ENCODE data around the gene FAM221B. TPM values are rescaled to one million over a fixed set of nuclear protein-coding genes. Genes with fewer than 3 reads are reported as not detected.

FAM221B gene
- polyA plus RNA-seq, 1 experiment: not detected

DNA sequence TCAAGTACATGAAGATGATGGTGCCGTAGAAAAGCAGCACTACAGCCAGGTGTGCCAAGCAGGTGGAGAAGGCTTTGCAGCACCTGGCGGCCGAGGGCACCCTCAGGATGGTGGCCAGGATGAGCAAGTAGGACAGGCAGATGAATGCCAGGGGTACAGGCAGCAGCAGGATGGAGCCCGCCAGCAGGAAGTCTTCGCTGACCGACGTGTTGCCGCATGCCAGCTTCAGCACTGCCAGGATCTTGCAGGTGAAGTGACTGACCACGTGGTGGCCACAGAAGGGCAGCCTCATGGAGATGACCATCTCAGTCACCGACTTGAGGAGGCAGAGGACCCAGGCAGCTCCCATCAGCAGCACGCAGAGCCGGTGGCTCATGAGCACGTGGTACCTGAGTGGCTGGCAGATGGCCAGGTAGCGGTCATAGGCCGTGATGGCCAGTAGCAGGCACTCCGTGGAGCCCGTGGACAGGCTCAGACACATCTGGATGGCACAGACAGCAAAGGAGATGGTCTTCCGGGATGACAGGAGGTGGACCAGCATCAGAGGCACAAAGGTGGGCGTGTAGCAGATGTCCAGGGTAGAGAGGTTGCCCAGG is 41.2 kb upstream of the FAM221B start:
- ChIA-PET CTCF (interaction anchor here (0.6 to 4.6 kb wide), 2 partner anchors 12 to 44 kb away, joined by 3 to 23 read pairs; no protein-coding TSS in a partner anchor), POLR2A (no interaction called here)
- no peaks in the 10 kb centered on the region for H3K36me3 ChIP-seq (ENCODE audit: control insufficient read depth, insufficient read depth, low read length)
- H3K4me3 ChIP-seq (ENCODE audit: low read depth, low read length): no peak overlapping the region
- TF ChIP-seq, protein P1, sequence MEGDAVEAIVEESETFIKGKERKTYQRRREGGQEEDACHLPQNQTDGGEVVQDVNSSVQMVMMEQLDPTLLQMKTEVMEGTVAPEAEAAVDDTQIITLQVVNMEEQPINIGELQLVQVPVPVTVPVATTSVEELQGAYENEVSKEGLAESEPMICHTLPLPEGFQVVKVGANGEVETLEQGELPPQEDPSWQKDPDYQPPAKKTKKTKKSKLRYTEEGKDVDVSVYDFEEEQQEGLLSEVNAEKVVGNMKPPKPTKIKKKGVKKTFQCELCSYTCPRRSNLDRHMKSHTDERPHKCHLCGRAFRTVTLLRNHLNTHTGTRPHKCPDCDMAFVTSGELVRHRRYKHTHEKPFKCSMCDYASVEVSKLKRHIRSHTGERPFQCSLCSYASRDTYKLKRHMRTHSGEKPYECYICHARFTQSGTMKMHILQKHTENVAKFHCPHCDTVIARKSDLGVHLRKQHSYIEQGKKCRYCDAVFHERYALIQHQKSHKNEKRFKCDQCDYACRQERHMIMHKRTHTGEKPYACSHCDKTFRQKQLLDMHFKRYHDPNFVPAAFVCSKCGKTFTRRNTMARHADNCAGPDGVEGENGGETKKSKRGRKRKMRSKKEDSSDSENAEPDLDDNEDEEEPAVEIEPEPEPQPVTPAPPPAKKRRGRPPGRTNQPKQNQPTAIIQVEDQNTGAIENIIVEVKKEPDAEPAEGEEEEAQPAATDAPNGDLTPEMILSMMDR (IDR thresholded peaks at IDR 0.05; ENCODE audit: insufficient read depth, low read depth, low read length): no peak
- DNase-seq (ENCODE audit: low read depth): no peak
- no peaks in the 10 kb centered on the region for H3K27me3 ChIP-seq (ENCODE audit: control insufficient read depth, insufficient read depth, low read length)

DNA sequence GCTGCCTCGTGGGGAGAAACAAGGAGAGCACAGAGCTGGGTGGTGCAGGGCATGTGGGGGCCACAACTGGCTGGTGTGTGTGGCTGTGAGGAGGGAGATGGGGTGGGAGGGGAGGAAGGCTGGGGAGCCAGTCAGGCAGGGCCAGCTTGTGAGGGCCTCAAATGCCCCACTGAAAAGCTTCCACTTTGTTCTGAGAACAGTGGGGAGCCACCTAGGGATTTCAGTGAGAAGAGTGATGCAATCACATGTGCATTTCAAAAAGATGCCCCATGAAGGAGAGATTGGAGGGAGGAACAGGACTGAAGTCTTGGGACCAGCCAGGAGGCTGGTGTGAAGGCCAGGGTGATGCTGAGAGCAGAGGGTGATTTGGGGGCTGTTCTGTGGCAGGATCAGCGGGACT is 40.4 kb upstream of the FAM221B start:
- ChIA-PET CTCF (interaction anchor here (1.0 to 4.6 kb wide), 3 partner anchors 13 to 78 kb away, joined by 3 to 23 read pairs (median 4); no protein-coding TSS in a partner anchor), POLR2A (no interaction called here)
- Histone ChIP-seq H3K4me3 (ENCODE audit: low read depth, low read length) (no peak overlapping the region), H3K36me3 (ENCODE audit: control insufficient read depth, insufficient read depth, low read length) (no peaks in the 10 kb centered on the region), H3K27me3 (ENCODE audit: control insufficient read depth, insufficient read depth, low read length) (no peaks in the 10 kb centered on the region)
- DNase-seq (ENCODE audit: low read depth): no peak
- TF ChIP-seq, protein P1 (IDR thresholded peaks at IDR 0.05; ENCODE audit: insufficient read depth, low read depth, low read length): no peak

DNA sequence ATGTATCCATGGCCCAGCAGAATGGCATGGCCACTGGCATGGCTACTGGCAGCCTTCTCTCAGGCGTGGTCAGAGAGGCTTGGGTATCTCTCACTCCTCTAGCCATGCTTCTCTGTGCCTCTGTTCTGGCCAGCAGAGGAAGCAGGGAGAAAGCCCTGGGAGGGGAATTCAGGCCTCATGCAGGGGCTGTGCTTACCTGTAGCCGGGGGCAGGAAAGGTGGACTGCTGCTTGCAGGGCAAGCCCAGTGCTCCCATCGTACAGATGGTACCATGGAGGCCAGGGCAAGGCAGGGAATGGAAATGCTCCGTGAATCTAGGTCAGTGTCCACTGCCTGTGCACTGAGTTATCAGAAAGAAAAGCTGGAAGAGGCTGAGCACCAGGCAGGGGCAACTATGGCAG is 39.0 kb upstream of the FAM221B start:
- POLR2A ChIA-PET: no interaction called here
- Histone ChIP-seq H3K4me3 (ENCODE audit: low read depth, low read length) (no peak overlapping the region), H3K36me3 (ENCODE audit: control insufficient read depth, insufficient read depth, low read length) (no peaks in the 10 kb centered on the region), H3K27me3 (ENCODE audit: control insufficient read depth, insufficient read depth, low read length) (peaks cover 2% of the 10 kb centered on the region)
- no peak for DNase-seq (ENCODE audit: low read depth)
- CTCF ChIA-PET: interaction anchor here (1.2 to 4.6 kb wide), 2 partner anchors 9 to 14 kb away, joined by 3 to 23 read pairs; no protein-coding TSS in a partner anchor
- TF ChIP-seq, protein P1 (IDR thresholded peaks at IDR 0.05; ENCODE audit: insufficient read depth, low read depth, low read length): no peak

DNA sequence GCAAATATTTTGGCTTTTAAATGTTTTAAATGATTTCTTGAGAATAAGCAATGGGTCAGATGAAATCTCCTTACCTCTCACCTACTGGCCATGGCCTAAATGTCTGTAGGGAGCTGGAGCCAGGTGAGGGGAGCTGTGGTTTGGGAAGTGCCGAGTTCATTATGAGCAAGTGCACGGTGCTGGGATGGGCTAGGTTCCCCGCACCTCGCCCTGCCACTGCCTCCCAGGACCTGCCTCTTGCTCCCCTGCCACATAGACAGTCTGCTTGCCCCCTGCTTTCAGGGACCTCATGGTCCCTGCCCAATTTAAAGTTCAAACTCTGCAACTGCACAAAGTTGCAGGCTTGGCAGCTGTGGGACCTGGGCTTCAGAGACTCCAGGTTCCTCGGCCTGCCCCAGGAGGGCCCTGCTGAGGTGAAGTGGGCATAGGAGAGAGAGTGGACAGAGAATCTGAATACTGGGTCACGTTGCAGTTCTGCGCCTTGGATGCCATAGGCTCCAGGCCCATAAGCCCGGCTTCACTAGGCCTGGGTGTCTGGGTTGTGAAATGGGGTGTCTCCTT is 36.2 kb upstream of the FAM221B start:
- Histone ChIP-seq H3K36me3 (ENCODE audit: control insufficient read depth, insufficient read depth, low read length) (no peaks in the 10 kb centered on the region), H3K4me3 (ENCODE audit: low read depth, low read length) (no peak overlapping the region), H3K27me3 (ENCODE audit: control insufficient read depth, insufficient read depth, low read length) (peaks cover 12% of the 10 kb centered on the region)
- TF ChIP-seq, protein P1 (IDR thresholded peaks at IDR 0.05; ENCODE audit: insufficient read depth, low read depth, low read length): no peak
- DNase-seq (ENCODE audit: low read depth): no peak
- ChIA-PET POLR2A (no interaction called here), CTCF (interaction anchor here (0.7 to 1.9 kb wide), 4 partner anchors 9 to 87 kb away, joined by 3 to 11 read pairs (median 7); no protein-coding TSS in a partner anchor)

- CTCF ChIA-PET: interaction anchor here (0.6 to 1.9 kb wide), 4 partner anchors 9 to 77 kb away, joined by 4 to 6 read pairs (median 4); no protein-coding TSS in a partner anchor
- Histone ChIP-seq H3K4me3 (ENCODE audit: low read depth, low read length) (no peak overlapping the region), H3K36me3 (ENCODE audit: control insufficient read depth, insufficient read depth, low read length) (no peaks in the 10 kb centered on the region), H3K27me3 (ENCODE audit: control insufficient read depth, insufficient read depth, low read length) (peaks cover 12% of the 10 kb centered on the region)
- TF ChIP-seq, protein P1 (IDR thresholded peaks at IDR 0.05; ENCODE audit: insufficient read depth, low read depth, low read length): no peak
- DNase-seq (ENCODE audit: low read depth): no peak
- POLR2A ChIA-PET: no interaction called here
Observed at GRCh38 chr9:35863583-35863982, 35.1 kb upstream of the FAM221B start.
